Measurements from ENCODE around the gene PACRG.

- TF ChIP-seq CTCF (conservative IDR thresholded peaks at IDR 0.05; ENCODE audit: low read length) (peak; percentile 80), EZH2phosphoT487 (IDR thresholded peaks at IDR 0.05; ENCODE audit: borderline replicate concordance, low read depth, low read length) (no peak)
These were observed 180.2 kb downstream of the PACRG start for GRCh38 chr6:162907876-162908481.

Data from OCI-LY7 (cell line).